ENCODE data around the gene PCDHA5. TPM values are rescaled to one million over a fixed set of nuclear protein-coding genes. Genes with fewer than 3 reads are reported as not detected.
A peak's percentile ranks its signal among the peaks of the same experiment; 100 is the strongest.
"Not testable (repeated sequence)": the region's sequence is repeated elsewhere in the genome, so short reads cannot be mapped to it uniquely, and the experiment has no call there.

Gene PCDHA5
- total RNA-seq, 3 donors from 2014 or later = 0.16 to 1.2 (median 0.66) TPM

DNA sequence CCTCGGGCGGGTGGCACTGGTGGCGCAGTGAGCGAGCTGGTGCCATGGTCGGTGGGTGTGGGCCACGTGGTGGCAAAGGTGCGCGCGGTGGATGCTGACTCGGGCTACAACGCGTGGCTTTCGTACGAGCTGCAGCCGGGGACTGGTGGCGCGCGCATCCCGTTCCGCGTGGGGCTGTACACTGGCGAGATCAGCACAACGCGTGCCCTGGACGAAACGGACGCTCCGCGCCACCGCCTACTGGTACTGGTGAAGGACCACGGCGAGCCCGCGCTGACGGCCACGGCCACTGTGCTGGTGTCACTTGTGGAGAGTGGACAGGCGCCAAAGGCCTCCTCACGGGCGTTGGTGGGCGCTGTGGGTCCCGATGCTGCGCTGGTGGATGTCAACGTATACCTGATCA lies 12.5 kb upstream of the PCDHA5 start:
- Histone ChIP-seq H3K27me3 (no peaks in the 10 kb centered on the region), H3K36me3 (no peaks in the 10 kb centered on the region), H3K4me1 (no peaks in the 10 kb centered on the region), H3K9me3 (peaks cover 28 to 66% of the 10 kb centered on the region in 2 donors), H3K27ac (no peak overlapping the region), H3K4me3 (no peak overlapping the region)
- intact Hi-C loops (cut with DNase I; ENCODE audit: low total_unique reads) = no loop called here
- no peak for DNase-seq (ENCODE audit: low spot score in 2 of 2)
- TF ChIP-seq CTCF (IDR thresholded peaks at IDR 0.05) (no peak), POLR2A (IDR thresholded peaks at IDR 0.05) (no peak), POLR2AphosphoS5 (IDR thresholded peaks at IDR 0.05) (no peak)

GRCh38 chr5:140822281-140822629 lies 842 bp downstream of the PCDHA5 start:
- Histone ChIP-seq H3K36me3 (no peaks in the 10 kb centered on the region), H3K9me3 (peaks cover 22 to 50% of the 10 kb centered on the region in 2 donors), H3K27me3 (no peaks in the 10 kb centered on the region), H3K27ac (no peak overlapping the region), H3K4me1 (no peaks in the 10 kb centered on the region), H3K4me3 (no peak overlapping the region)
- no peak for DNase-seq (ENCODE audit: low spot score in 2 of 2)
- intact Hi-C loops (cut with DNase I; ENCODE audit: low total_unique reads) = no loop called here
- TF ChIP-seq POLR2AphosphoS5 (IDR thresholded peaks at IDR 0.05) (no peak), CTCF (IDR thresholded peaks at IDR 0.05) (peak in 1 of 3 donors; percentile 1)

DNA sequence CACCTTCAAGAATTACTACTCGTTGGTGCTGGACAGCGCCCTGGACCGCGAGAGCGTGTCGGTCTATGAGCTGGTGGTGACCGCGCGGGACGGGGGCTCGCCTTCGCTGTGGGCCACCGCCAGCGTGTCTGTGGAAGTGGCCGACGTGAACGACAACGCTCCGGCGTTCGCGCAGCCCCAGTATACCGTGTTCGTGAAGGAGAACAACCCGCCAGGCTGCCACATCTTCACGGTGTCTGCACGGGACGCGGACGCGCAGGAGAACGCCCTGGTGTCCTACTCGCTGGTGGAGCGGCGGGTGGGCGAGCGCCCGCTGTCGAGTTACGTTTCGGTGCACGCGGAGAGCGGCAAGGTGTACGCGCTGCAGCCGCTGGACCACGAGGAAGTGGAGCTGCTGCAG lies 1.6 kb downstream of the PCDHA5 start:
- intact Hi-C loops (cut with DNase I; ENCODE audit: low total_unique reads); H3K4me3 ChIP-seq; H3K36me3 ChIP-seq; H3K4me1 ChIP-seq; H3K27me3 ChIP-seq; DNase-seq (ENCODE audit: low spot score in 2 of 2); H3K27ac ChIP-seq: not testable (repeated sequence)
- peaks cover 22 to 50% of the 10 kb centered on the region in 2 donors for H3K9me3 ChIP-seq

- TF ChIP-seq CTCF (IDR thresholded peaks at IDR 0.05) = no peak
- TF ChIP-seq POLR2A (IDR thresholded peaks at IDR 0.05) = no peak
- no peak for TF ChIP-seq POLR2AphosphoS5 (IDR thresholded peaks at IDR 0.05)
- H3K36me3 ChIP-seq = no peaks in the 10 kb centered on the region
- peaks cover 27 to 53% of the 10 kb centered on the region in 2 donors for H3K9me3 ChIP-seq
- DNase-seq (ENCODE audit: low spot score in 2 of 2) = no peak
- H3K4me3 ChIP-seq = no peak overlapping the region
- intact Hi-C loops (cut with DNase I; ENCODE audit: low total_unique reads) = no loop called here
- no peaks in the 10 kb centered on the region for H3K4me1 ChIP-seq
- no peak overlapping the region for H3K27ac ChIP-seq
- H3K27me3 ChIP-seq = no peaks in the 10 kb centered on the region
These were observed 2.1 kb downstream of the PCDHA5 start for GRCh38 chr5:140823475-140823874.

DNA sequence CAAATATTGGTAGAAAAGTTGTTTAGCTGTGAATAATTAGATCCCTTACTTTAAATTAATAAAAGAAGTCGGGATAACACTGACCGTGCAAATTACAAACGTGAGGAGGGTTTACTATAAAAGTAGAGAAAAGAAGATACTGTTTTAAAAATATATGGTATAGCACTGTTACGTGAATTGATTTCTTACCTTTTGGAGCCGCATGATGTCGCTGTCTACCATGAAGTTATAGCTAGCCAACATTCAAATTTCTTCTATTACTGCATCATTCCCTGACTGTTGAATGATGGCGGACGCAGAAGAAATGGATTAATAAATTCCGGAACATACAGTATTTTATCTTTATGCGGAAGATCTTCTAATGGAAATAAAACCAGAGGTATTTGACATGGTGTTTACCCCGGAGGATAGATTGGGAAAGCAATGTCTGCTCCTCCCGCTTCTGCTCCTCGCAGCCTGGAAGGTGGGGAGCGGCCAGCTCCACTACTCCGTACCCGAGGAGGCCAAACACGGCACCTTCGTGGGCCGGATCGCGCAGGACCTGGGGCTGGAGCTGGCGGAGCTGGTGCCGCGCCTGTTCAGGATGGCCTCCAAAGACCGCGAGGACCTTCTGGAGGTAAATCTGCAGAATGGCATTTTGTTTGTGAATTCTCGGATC lies 6.4 kb downstream of the PCDHA5 start, which contains the start of gene PCDHA6:
Gene PCDHA6, plus strand, starts transcription at position 257 of the 658 bp plus-strand sequence. Its CDS starts 132 bp downstream, at position 389.
- peaks cover 35 to 66% of the 10 kb centered on the region in 2 donors for H3K9me3 ChIP-seq
- no peaks in the 10 kb centered on the region for H3K36me3 ChIP-seq
- H3K4me3 ChIP-seq = peak within 1 kb of the TSS in 2 of 3 donors; percentile 41 to 62
- no peaks in the 10 kb centered on the region for H3K4me1 ChIP-seq
- TF ChIP-seq CTCF (IDR thresholded peaks at IDR 0.05) (no peak), POLR2A (IDR thresholded peaks at IDR 0.05) (no peak), POLR2AphosphoS5 (IDR thresholded peaks at IDR 0.05) (no peak)
- H3K27ac ChIP-seq = peak within 1 kb of the TSS in 1 of 2 donors; percentile 25
- DNase-seq (ENCODE audit: low spot score in 2 of 2) = no peak
- intact Hi-C loops (cut with DNase I; ENCODE audit: low total_unique reads) = no loop called here
- no peaks in the 10 kb centered on the region for H3K27me3 ChIP-seq

Measured in breast epithelium (tissue), 4 donors.